Astrocyte (in vitro differentiated cells and primary cell): ENCODE results near the gene PKDREJ. TPM values are rescaled to one million over a fixed set of nuclear protein-coding genes. Genes with fewer than 3 reads are reported as not detected.

ENCODE experiments used
- DNase-seq: peaks from one replicate; pipeline ENCODE4 v3.0.0-alpha.2; 2010; ENCODE audit warnings: low read depth
- FAIRE-seq: peaks from 2 replicates; lab custom pipeline; 2011; peaks lifted over from hg19 to GRCh38; lab: Jason Lieb, UNC
- H2AFZ ChIP-seq: 2 replicates; pipeline ENCODE4 v1.6.0; 2012; ENCODE audit warnings: low read depth, low read length, inconsistent platforms
- H3K27ac ChIP-seq: 2 replicates; pipeline ENCODE4 v1.5.1; 2011; ENCODE audit warnings: low read depth, low read length, inconsistent platforms
- H3K27me3 ChIP-seq: 2 replicates; pipeline ENCODE4 v1.6.0; 2011; ENCODE audit warnings: low read length, inconsistent platforms; ENCODE audit not compliant: insufficient read depth
- H3K36me3 ChIP-seq: 2 replicates; pipeline ENCODE4 v1.5.1; 2011; ENCODE audit warnings: low read length, inconsistent platforms; ENCODE audit not compliant: insufficient read depth
- H3K4me1 ChIP-seq: 2 replicates; pipeline ENCODE4 v1.5.1; 2011; ENCODE audit warnings: low read length, inconsistent platforms; ENCODE audit not compliant: insufficient read depth
- H3K4me2 ChIP-seq: 2 replicates; pipeline ENCODE4 v1.6.0; 2012; ENCODE audit warnings: low read length, inconsistent platforms
- H3K4me3 ChIP-seq: 2 replicates; pipeline ENCODE4 v1.5.1; 2011; ENCODE audit warnings: low read depth, mild to moderate bottlenecking, low read length, inconsistent platforms; ENCODE audit not compliant: insufficient read depth
- H3K79me2 ChIP-seq: 2 replicates; pipeline ENCODE4 v1.6.0; 2012; ENCODE audit warnings: mild to moderate bottlenecking, low read length, inconsistent platforms; ENCODE audit not compliant: insufficient read depth
- H3K9ac ChIP-seq: 2 replicates; pipeline ENCODE4 v1.6.0; 2012; ENCODE audit warnings: mild to moderate bottlenecking, low read length, inconsistent platforms
- H3K9me3 ChIP-seq: 2 replicates; pipeline ENCODE4 v1.5.1; 2012; ENCODE audit warnings: low read depth, mild to moderate bottlenecking, low read length, inconsistent platforms; ENCODE audit not compliant: insufficient read depth
- H4K20me1 ChIP-seq: 2 replicates; pipeline ENCODE4 v1.6.0; 2012; ENCODE audit warnings: low read length, inconsistent platforms; ENCODE audit not compliant: insufficient read depth
- H3K27ac Mint-ChIP-seq: one replicate; pipeline ENCODE4 v1.8.0; 2021; ENCODE audit warnings: mild to moderate bottlenecking, mixed read lengths; ENCODE audit not compliant: unreplicated experiment
- H3K27me3 Mint-ChIP-seq: one replicate; pipeline ENCODE4 v1.8.0; 2021; ENCODE audit warnings: low read depth, mixed read lengths; ENCODE audit not compliant: unreplicated experiment
- H3K36me3 Mint-ChIP-seq: one replicate; pipeline ENCODE4 v1.8.0; 2021; ENCODE audit warnings: low read depth, mixed read lengths; ENCODE audit not compliant: unreplicated experiment
- H3K4me1 Mint-ChIP-seq: one replicate; pipeline ENCODE4 v1.8.0; 2021; ENCODE audit warnings: low read depth, mixed read lengths; ENCODE audit not compliant: unreplicated experiment
- H3K4me3 Mint-ChIP-seq: one replicate; pipeline ENCODE4 v1.8.0; 2021; ENCODE audit warnings: mild to moderate bottlenecking, moderate library complexity, mixed read lengths; ENCODE audit not compliant: unreplicated experiment
- H3K9me3 Mint-ChIP-seq: one replicate; pipeline ENCODE4 v1.8.0; 2021; ENCODE audit warnings: mild to moderate bottlenecking, mixed read lengths; ENCODE audit not compliant: unreplicated experiment
- CTCF ChIP-seq: IDR thresholded peaks from 2 replicates; pipeline ENCODE4 v1.5.1; 2011; ENCODE audit warnings: low read depth, mild to moderate bottlenecking, inconsistent platforms, low read length, moderate library complexity; ENCODE audit not compliant: insufficient read depth
- EZH2 ChIP-seq: IDR thresholded peaks from 2 replicates; pipeline ENCODE4 v1.6.1; 2012; ENCODE audit warnings: mild to moderate bottlenecking, low read length, inconsistent platforms; ENCODE audit not compliant: insufficient read depth
- total RNA-seq: library from RNA; stranded (reverse); gene quantifications from 2 replicates; pipeline ENCODE4 v1.2.1, GENCODE V29; 2021

Gene PKDREJ
- total RNA-seq, 1 donor from 2014 or later: not detected

DNA sequence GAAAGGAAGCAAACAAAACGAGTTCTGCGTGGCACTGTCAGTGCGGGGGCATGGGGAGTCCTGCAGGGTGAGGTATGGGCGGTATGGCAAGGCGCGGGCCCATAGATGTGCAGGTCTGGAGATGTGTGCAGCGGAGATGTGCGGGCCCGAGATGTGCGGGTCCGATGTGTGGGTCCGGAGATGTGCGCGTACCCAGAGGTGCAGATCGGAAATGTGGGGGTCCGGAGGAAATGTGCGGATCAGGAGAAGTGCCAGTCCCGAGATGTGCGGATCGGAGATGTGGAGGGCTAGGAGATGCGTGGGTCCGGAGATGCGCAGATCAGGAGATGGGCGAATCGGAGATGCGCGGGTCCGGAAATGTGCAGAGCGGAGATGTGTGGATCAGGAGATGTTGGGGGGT lies 49.0 kb downstream of the PKDREJ start:
- Histone ChIP-seq H3K9ac (no peak overlapping the region), H3K9me3 (peaks cover 6% of the 10 kb centered on the region), H3K27me3 (no peaks in the 10 kb centered on the region), H4K20me1 (no peaks in the 10 kb centered on the region), H3K79me2 (no peaks in the 10 kb centered on the region), H3K36me3 (no peaks in the 10 kb centered on the region), H3K4me2 (no peak overlapping the region), H3K27ac (no peak overlapping the region), H3K4me3 (no peak overlapping the region), H3K4me1 (no peaks in the 10 kb centered on the region), H2AFZ (no peak overlapping the region)
- Mint-ChIP-seq H3K4me3 (no peak overlapping the region), H3K27ac (no peak overlapping the region), H3K36me3 (peaks cover 53% of the 10 kb centered on the region), H3K4me1 (no peaks in the 10 kb centered on the region), H3K9me3 (peaks cover 31% of the 10 kb centered on the region), H3K27me3 (no peaks in the 10 kb centered on the region)
- TF ChIP-seq CTCF (no peak), EZH2 (no peak)
- FAIRE-seq (no peak), DNase-seq (no peak)

DNA sequence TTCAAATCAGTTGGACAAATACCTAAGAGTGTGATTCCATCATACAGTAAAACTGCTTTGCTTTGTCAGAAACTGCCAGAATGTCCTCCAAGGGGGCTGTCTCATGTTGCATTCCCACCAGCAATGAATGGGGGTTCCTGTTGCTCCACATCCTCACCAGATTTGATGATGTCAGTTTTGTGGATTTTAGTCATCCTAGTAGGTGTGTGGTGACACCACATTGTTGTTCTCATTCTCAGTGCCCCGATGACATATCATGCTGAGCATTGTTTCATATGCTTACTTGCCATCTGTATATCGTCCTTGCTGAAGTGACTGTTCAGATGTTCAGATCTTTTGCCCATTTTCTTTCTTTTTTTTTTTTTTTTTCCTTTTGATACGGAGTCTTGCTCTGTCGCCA lies 50.1 kb downstream of the PKDREJ start:
- TF ChIP-seq EZH2 (no peak), CTCF (no peak)
- H3K36me3 ChIP-seq: no peaks in the 10 kb centered on the region
- Mint-ChIP-seq H3K4me3 (no peak overlapping the region), H3K36me3 (peaks cover 59% of the 10 kb centered on the region), H3K4me1 (no peaks in the 10 kb centered on the region), H3K9me3 (peaks cover 39% of the 10 kb centered on the region), H3K27ac (no peak overlapping the region), H3K27me3 (no peaks in the 10 kb centered on the region)
- H3K9ac ChIP-seq: no peak overlapping the region
- H4K20me1 ChIP-seq: no peaks in the 10 kb centered on the region
- no peaks in the 10 kb centered on the region for H3K79me2 ChIP-seq
- no peaks in the 10 kb centered on the region for H3K27me3 ChIP-seq
- no peak overlapping the region for H3K27ac ChIP-seq
- DNase-seq: no peak
- H3K9me3 ChIP-seq: peaks cover 10% of the 10 kb centered on the region
- H3K4me1 ChIP-seq: no peaks in the 10 kb centered on the region
- no peak for FAIRE-seq
- no peak overlapping the region for H2AFZ ChIP-seq
- H3K4me2 ChIP-seq: no peak overlapping the region
- H3K4me3 ChIP-seq: no peak overlapping the region

- TF ChIP-seq CTCF: no peak
Observed at GRCh38 chr22:46212195-46212594, 50.9 kb downstream of the PKDREJ start.

More at GRCh38 chr22:46212195-46212594, 50.9 kb downstream of the PKDREJ start:
- Histone ChIP-seq H3K79me2 (no peaks in the 10 kb centered on the region), H3K4me3 (no peak overlapping the region), H2AFZ (no peak overlapping the region), H3K4me1 (no peaks in the 10 kb centered on the region), H3K27me3 (no peaks in the 10 kb centered on the region), H3K4me2 (no peak overlapping the region), H3K36me3 (no peaks in the 10 kb centered on the region), H4K20me1 (no peaks in the 10 kb centered on the region), H3K9me3 (peaks cover 10% of the 10 kb centered on the region), H3K9ac (no peak overlapping the region), H3K27ac (no peak overlapping the region)
- DNase-seq: no peak
- H3K27me3 Mint-ChIP-seq: no peaks in the 10 kb centered on the region
- FAIRE-seq: no peak
- H3K4me1 Mint-ChIP-seq: no peaks in the 10 kb centered on the region
- peaks cover 59% of the 10 kb centered on the region for H3K36me3 Mint-ChIP-seq
- H3K9me3 Mint-ChIP-seq: peaks cover 39% of the 10 kb centered on the region
- H3K4me3 Mint-ChIP-seq: no peak overlapping the region
- H3K27ac Mint-ChIP-seq: no peak overlapping the region
